ENCODE results near the gene PDX1. TPM values are rescaled to one million over a fixed set of nuclear protein-coding genes. Genes with fewer than 3 reads are reported as not detected.

The PDX1 gene
- total RNA-seq, 1 experiment from 2014 or later: not detected

GRCh38 chr13:27918041-27918917 is 1.5 kb upstream of the PDX1 start:
- DNase-seq (ENCODE audit: low spot score): no peak
- H3K9me3 ChIP-seq (ENCODE audit: low read depth, low read length, poor library complexity, severe bottlenecking): no peaks in the 10 kb centered on the region
- H3K27ac ChIP-seq (ENCODE audit: low read depth, low read length, poor library complexity, severe bottlenecking): no peak overlapping the region
- CTCF ChIA-PET: no interaction called here
- H3K4me3 ChIP-seq (ENCODE audit: low read depth, low read length, poor library complexity, severe bottlenecking): no peak overlapping the region
- H3K4me1 ChIP-seq (ENCODE audit: insufficient read depth, low read length, poor library complexity, severe bottlenecking): peaks cover 16% of the 10 kb centered on the region
- POLR2A ChIA-PET (ENCODE audit: low non-redundant PET): no interaction called here
- H3K27me3 ChIP-seq (replicated peaks; ENCODE audit: insufficient read depth, low read depth, low read length, poor library complexity): peaks cover 97% of the 10 kb centered on the region
- peak; percentile 69 for TF ChIP-seq EZH2 (IDR thresholded peaks at IDR 0.05; ENCODE audit: borderline replicate concordance, low read depth, low read length, poor library complexity, severe bottlenecking)
- TF ChIP-seq CTCF (conservative IDR thresholded peaks at IDR 0.05; ENCODE audit: low read depth, low read length): no peak
- H3K36me3 ChIP-seq (ENCODE audit: insufficient read depth, low read length, poor library complexity, severe bottlenecking): no peaks in the 10 kb centered on the region
- intact Hi-C loops (cut with micrococcal nuclease; ENCODE audit: unreplicated experiment): no loop called here
- BruUV-seq (replicated peaks): no TSS peak

- DNase-seq (ENCODE audit: low spot score): no peak
- Histone ChIP-seq H3K27me3 (replicated peaks; ENCODE audit: insufficient read depth, low read depth, low read length, poor library complexity) (peaks cover 97% of the 10 kb centered on the region), H3K4me3 (ENCODE audit: low read depth, low read length, poor library complexity, severe bottlenecking) (no peak overlapping the region), H3K4me1 (ENCODE audit: insufficient read depth, low read length, poor library complexity, severe bottlenecking) (peaks cover 16% of the 10 kb centered on the region), H3K9me3 (ENCODE audit: low read depth, low read length, poor library complexity, severe bottlenecking) (no peaks in the 10 kb centered on the region), H3K36me3 (ENCODE audit: insufficient read depth, low read length, poor library complexity, severe bottlenecking) (no peaks in the 10 kb centered on the region), H3K27ac (ENCODE audit: low read depth, low read length, poor library complexity, severe bottlenecking) (no peak overlapping the region)
- ChIA-PET CTCF (interaction anchor here (0.6 kb wide), 2 partner anchors 59 to 831 kb away, joined by 3 read pairs; no protein-coding TSS in a partner anchor), POLR2A (ENCODE audit: low non-redundant PET) (no interaction called here)
- no TSS peak for BruUV-seq (replicated peaks)
- intact Hi-C loops (cut with micrococcal nuclease; ENCODE audit: unreplicated experiment): no loop called here
- TF ChIP-seq CTCF (conservative IDR thresholded peaks at IDR 0.05; ENCODE audit: low read depth, low read length): no peak
- no peak for TF ChIP-seq EZH2 (IDR thresholded peaks at IDR 0.05; ENCODE audit: borderline replicate concordance, low read depth, low read length, poor library complexity, severe bottlenecking)
These were observed 712 bp upstream of the PDX1 start for GRCh38 chr13:27918918-27919658.

GRCh38 chr13:27919659-27919933 is 204 bp upstream of the PDX1 start:
- H3K9me3 ChIP-seq (ENCODE audit: low read depth, low read length, poor library complexity, severe bottlenecking): no peaks in the 10 kb centered on the region
- no peak for DNase-seq (ENCODE audit: low spot score)
- H3K4me3 ChIP-seq (ENCODE audit: low read depth, low read length, poor library complexity, severe bottlenecking): no peak overlapping the region
- H3K27me3 ChIP-seq (replicated peaks; ENCODE audit: insufficient read depth, low read depth, low read length, poor library complexity): peaks cover 97% of the 10 kb centered on the region
- intact Hi-C loops (cut with micrococcal nuclease; ENCODE audit: unreplicated experiment): no loop called here
- no TSS peak for BruUV-seq (replicated peaks)
- no peak for TF ChIP-seq EZH2 (IDR thresholded peaks at IDR 0.05; ENCODE audit: borderline replicate concordance, low read depth, low read length, poor library complexity, severe bottlenecking)
- TF ChIP-seq CTCF (conservative IDR thresholded peaks at IDR 0.05; ENCODE audit: low read depth, low read length): no peak
- POLR2A ChIA-PET (ENCODE audit: low non-redundant PET): no interaction called here
- H3K27ac ChIP-seq (ENCODE audit: low read depth, low read length, poor library complexity, severe bottlenecking): no peak overlapping the region
- CTCF ChIA-PET: interaction anchor here (0.6 kb wide), 2 partner anchors 59 to 831 kb away, joined by 3 read pairs; no protein-coding TSS in a partner anchor
- no peaks in the 10 kb centered on the region for H3K36me3 ChIP-seq (ENCODE audit: insufficient read depth, low read length, poor library complexity, severe bottlenecking)
- H3K4me1 ChIP-seq (ENCODE audit: insufficient read depth, low read length, poor library complexity, severe bottlenecking): peaks cover 16% of the 10 kb centered on the region

All from A673 (cell line).